HK-2 (cell line): ENCODE measurements around the gene MACROD2.

Experiments used
- DNase-seq: peaks from one replicate; pipeline ENCODE4 v3.0.0-alpha.2; 2018; ENCODE audit not compliant: unreplicated experiment

MACROD2 gene

GRCh38 chr20:15905661-15906060 lies 1910.3 kb downstream of the MACROD2 start:
- DNase-seq: no peak

GRCh38 chr20:15909995-15910394 lies 1914.7 kb downstream of the MACROD2 start:
- no peak for DNase-seq

- no peak for DNase-seq
These were observed 1916.3 kb downstream of the MACROD2 start for GRCh38 chr20:15911581-15911980.

- no peak for DNase-seq
These were observed 1918.2 kb downstream of the MACROD2 start for GRCh38 chr20:15913391-15914025.

GRCh38 chr20:15916623-15917022 lies 1921.3 kb downstream of the MACROD2 start:
- no peak for DNase-seq

- DNase-seq: no peak
These were observed 1922.0 kb downstream of the MACROD2 start for GRCh38 chr20:15917283-15917682.

DNA sequence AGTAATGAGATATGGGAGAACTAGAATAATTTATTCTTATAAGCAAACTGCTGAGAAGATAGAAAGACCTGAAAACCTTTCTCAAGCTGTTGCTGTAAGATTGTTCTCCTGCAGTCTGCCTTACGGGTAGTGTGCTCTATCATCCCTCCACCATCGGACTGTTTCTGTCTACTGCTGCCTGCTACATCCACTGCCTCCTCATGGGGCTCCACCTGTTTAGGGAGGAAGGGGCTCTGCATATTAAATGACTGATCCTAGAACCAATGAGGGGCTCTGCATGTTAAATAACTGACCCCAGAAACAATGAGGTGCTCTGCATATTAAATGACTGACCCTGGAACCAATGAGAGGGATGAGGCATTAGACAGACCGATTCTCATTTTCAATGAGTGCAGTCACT lies 1923.3 kb downstream of the MACROD2 start:
- DNase-seq: no peak

GRCh38 chr20:15919118-15919517 lies 1923.8 kb downstream of the MACROD2 start:
- no peak for DNase-seq

DNA sequence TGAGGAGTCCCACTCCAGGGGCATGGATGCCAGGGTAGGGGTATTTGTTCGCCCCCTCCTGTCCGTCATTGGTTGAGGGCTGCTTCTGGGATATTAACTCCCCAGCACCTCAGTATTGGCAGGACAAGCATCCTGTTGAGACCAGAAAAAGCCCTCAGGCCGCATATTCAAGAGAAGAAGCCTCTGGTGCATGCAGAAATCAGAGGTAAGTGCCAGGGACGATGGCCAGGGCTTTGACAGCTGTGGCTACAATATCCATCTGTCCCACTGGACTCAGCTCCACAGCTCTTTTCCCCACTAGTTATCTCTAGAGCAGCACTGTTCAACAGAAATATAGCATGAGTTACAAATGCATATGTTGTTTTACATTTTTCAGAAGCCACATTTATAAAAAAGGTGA lies 1926.6 kb downstream of the MACROD2 start:
- no peak for DNase-seq

DNA sequence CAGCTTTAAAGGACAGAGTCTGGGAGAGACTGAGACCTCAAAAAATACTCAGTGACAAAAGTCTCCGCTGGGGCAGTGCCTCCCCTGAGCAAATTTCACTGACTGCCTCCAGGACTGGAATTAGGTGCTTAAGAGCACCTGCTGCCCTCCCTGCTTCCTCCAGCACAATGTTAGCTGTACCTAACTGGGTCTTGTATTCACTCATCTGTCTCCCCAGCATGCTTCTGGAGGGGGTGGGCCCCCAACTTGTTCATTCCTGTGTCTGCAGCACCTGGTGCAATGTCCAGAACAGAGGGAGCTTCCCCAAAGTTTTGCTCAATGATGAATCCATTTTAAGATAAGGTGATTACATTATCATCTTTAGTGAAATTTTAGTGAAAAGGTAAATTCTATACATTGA lies 1927.2 kb downstream of the MACROD2 start:
- DNase-seq: no peak

DNA sequence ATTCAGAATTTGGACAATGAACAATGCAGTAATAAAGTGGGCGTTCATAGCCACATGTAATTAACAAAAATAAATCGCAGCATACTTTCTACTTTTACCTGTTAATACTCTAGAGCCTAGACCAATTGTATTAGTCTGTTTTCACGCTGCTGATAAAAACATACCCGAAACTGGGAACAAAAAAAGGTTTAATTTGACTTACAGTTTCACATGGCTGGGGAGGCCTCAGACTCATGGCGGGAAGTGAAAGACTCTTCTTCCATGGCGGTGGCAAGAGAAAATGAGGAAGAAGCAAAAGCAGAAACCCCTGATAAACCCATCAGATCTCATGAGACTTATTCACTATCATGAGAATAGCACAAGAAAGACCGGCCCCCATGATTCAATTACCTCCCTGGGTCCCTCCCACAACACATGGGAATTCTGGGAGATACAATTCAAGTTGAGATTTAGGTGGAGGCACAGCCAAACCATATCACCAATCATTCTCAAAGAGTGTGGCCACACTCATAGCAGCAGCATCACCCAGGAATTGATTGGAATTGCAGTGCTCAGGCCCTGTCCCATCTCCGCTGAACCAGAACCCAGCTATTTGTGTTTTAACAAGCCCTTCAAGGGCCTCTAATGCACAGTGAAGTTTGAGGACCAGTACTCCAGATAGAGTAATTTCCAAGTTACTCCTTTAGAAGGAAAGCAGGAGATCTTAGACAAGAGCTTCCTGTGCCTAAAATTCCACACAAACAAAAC lies 1927.9 kb downstream of the MACROD2 start:
- DNase-seq: no peak

- DNase-seq: no peak
These were observed 1929.2 kb downstream of the MACROD2 start for GRCh38 chr20:15924556-15924955.

DNA sequence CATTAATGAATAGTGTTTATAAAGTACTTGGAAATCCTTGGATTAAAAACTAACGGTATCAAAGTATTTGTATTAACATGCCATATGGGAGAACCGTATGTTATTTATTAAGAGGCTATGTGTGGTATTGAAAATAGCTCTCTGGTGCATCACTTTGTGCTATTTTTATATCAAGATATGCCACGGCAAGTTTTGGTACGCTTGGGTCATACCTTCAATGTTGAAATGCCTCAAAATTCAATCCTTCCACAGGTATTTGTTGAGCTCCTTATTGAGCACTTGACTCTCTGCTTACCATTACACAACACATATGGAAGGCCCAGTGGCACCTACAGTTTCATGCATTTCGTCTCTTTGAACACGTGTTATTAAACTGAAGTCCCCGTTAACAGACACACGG lies 1930.1 kb downstream of the MACROD2 start:
- DNase-seq: no peak

DNA sequence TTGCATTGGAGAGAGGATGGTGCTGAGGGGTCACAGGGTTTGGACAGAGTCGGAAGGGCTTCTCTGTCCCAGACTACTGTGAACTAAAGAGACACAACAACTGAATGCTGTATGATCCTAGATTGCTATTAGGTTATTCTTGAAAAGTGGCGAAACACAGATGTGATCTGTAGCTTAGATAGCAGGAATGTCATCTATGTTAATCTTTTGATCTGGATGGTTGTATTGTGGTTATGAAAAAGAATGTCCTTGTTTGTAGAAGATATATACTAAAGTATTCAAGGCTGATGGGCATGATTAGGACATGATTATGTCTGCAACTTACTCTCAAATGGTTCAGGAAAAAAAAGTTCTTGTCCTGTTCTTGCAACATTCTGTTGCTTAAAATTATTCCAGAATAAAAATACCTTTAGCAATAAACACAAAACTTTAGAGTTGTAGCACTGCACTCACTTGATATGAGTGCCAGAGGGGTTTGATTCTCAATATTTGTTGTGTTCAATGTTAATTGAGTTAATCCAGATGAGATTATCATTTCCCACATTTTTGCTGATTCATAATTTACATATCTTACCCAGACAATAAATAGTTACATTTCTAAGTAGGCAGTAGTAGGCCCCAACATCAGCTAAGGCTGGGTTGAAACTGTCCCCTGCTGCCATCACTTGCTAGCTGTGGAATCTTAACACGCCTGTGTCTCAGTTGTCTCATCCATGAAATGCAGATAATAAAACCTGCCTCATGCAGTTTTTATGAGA lies 1932.8 kb downstream of the MACROD2 start:
- DNase-seq: no peak

DNA sequence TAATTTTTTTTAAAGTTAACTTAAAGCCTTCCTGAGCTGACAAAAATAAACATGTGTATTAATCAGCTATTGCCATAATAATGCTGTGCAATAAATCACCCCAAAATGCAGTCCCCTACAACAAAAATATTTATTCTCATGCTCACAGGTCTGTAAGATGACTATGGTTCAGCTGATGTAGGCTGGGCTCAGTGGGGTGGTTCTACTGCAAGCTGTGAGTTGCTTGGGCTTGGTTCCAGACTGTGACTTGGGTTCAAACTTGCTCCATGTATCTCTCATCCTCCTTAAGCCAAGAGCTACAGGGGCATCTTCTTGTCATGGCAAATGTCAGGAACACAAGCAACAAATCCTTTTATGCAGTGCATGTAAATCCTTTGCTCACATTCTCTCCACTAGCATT lies 1933.6 kb downstream of the MACROD2 start:
- no peak for DNase-seq

GRCh38 chr20:15930311-15931305 lies 1935.3 kb downstream of the MACROD2 start:
- DNase-seq: no peak

DNA sequence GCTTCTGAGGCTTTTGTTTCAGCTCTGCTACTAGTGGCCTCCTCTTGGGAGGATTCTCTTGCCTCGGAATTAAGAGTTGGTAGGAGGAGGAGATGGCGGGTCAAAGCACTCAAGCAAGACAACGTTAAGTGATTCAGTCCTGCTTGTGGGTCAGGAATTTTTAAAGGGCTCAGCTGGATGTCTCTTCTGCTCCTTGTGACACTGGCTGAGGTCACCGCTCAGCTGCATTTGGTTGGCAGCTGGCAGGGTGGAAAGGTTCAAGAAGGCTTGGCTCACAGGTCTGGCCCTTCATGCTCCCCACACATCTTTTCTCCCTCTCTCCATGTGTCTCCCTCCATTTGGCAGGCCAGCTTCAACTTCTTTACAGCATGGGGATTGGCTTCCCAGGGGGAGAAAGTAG lies 1936.6 kb downstream of the MACROD2 start:
- no peak for DNase-seq

GRCh38 chr20:15937179-15937578 lies 1941.9 kb downstream of the MACROD2 start:
- no peak for DNase-seq

- DNase-seq: no peak
These were observed 1943.5 kb downstream of the MACROD2 start for GRCh38 chr20:15938847-15939246.

DNA sequence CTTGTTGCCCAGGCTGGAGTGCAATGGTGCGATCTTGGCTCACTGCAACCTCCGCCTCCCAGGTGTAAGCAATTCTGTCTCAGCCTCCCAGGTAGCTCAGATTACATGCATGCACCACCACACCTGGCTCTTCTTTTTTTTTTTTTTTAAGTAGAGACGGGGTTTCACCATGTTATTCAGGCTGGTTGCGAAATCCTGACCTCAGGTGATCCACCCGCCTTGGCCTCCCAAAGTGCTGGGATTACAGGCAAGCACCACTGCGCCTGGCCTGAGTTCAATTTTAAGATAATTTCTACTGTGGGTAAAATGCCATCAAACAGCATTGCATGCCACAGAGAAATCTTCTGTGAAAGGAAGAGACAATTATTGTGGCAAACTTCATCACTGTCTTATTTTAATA lies 1944.8 kb downstream of the MACROD2 start:
- no peak for DNase-seq

DNA sequence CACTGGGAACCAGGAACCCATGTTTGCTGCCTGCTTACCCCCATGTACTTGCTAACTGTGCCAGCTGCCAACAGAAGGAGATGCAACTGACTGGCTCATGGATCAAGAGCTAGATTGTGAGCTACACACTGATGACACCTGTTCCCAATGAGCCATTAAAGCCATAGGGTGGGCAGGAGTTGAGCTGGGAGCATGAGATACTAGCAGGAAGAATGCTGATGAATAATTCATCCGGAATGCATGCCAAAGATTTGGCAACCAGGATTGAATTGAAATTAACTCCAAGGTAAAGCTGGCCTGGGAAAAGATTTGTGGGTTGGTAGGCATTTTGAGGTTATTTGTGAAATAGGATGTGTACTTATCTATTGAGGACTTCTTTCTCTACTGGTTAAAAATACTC lies 1946.8 kb downstream of the MACROD2 start:
- no peak for DNase-seq

GRCh38 chr20:15945289-15945688 lies 1950.0 kb downstream of the MACROD2 start:
- no peak for DNase-seq
